Liver (tissue), 9 donors: ENCODE measurements around the gene DHX15. TPM values are rescaled to one million over a fixed set of nuclear protein-coding genes. Genes with fewer than 3 reads are reported as not detected.

Experiments used
- DNase-seq: peaks from one replicate; pipeline ENCODE4 v3.0.0-alpha.2; 2017; ENCODE audit warnings: low spot score
- H3K27ac ChIP-seq, 2 donors: one replicate each; pipeline ENCODE4 v1.7.0; 2013; ENCODE audit warnings: inconsistent platforms in 2 of 2, low read length in 2 of 2, control low read depth in 1 of 2, low read depth in 1 of 2, mild to moderate bottlenecking in 1 of 2
- H3K27me3 ChIP-seq, 4 donors: one replicate each; pipeline versions ENCODE4 v1.6.1 to v1.7.0; 2013; ENCODE audit warnings: low read length in 3 of 4, inconsistent platforms in 1 of 4, mild to moderate bottlenecking in 1 of 4, moderate library complexity in 1 of 4; ENCODE audit not compliant: control insufficient read depth in 4 of 4, insufficient read depth in 4 of 4
- H3K36me3 ChIP-seq, 4 donors: one replicate each; pipeline versions ENCODE4 v1.6.1 to v1.7.0; 2013; ENCODE audit warnings: low read length in 3 of 4, mild to moderate bottlenecking in 3 of 4, low read depth in 1 of 4, moderate library complexity in 1 of 4; ENCODE audit not compliant: control insufficient read depth in 4 of 4, insufficient read depth in 3 of 4
- H3K4me1 ChIP-seq, 4 donors: one replicate each; pipeline versions ENCODE4 v1.6.1 to v1.7.0; 2013; ENCODE audit warnings: low read length in 3 of 4, mild to moderate bottlenecking in 3 of 4, moderate library complexity in 1 of 4; ENCODE audit not compliant: control insufficient read depth in 4 of 4, insufficient read depth in 4 of 4
- H3K4me3 ChIP-seq, 3 donors: one replicate each; pipeline versions ENCODE4 v1.6.1 to v1.7.0; 2013; ENCODE audit warnings: low read length in 3 of 3, control low read depth in 1 of 3, low read depth in 1 of 3, mild to moderate bottlenecking in 1 of 3
- H3K9ac ChIP-seq, 2 donors: one replicate each; pipeline ENCODE4 v1.7.0; 2013; ENCODE audit warnings: low read length in 2 of 2, mild to moderate bottlenecking in 2 of 2, moderate library complexity in 2 of 2, control low read depth in 1 of 2, low read depth in 1 of 2
- H3K9me3 ChIP-seq, 4 donors: one replicate each; pipeline versions ENCODE4 v1.6.1 to v1.7.0; 2013; ENCODE audit warnings: low read length in 3 of 4; ENCODE audit not compliant: control insufficient read depth in 4 of 4
- ATF3 ChIP-seq: IDR thresholded peaks from 2 replicates; pipeline ENCODE4 v1.6.1; 2016; ENCODE audit warnings: antibody characterized with exemption
- CTCF ChIP-seq: fragments of 150-350 bp; IDR thresholded peaks from 2 replicates; pipeline ENCODE4 v1.5.1; 2017; ENCODE audit warnings: improper control_type of control experiment, low read depth, low read length; ENCODE audit not compliant: missing input control
- EGR1 ChIP-seq, 2 donors: IDR thresholded peaks; 2 replicates each; pipeline ENCODE4 v1.6.1; 2016 to 2018; ENCODE audit warnings: antibody characterized with exemption in 2 of 2, low read depth in 2 of 2
- FOXA1 ChIP-seq: IDR thresholded peaks from 2 replicates; pipeline ENCODE4 v1.6.1; 2016; ENCODE audit warnings: antibody characterized with exemption
- FOXA2 ChIP-seq: IDR thresholded peaks from 2 replicates; pipeline ENCODE4 v1.6.1; 2016; ENCODE audit warnings: antibody characterized with exemption
- GABPA ChIP-seq, 2 donors: IDR thresholded peaks in 1 of 2; conservative IDR thresholded peaks in 1 of 2; 2 replicates each; pipeline ENCODE4 v1.6.1; 2016; ENCODE audit warnings: antibody characterized with exemption in 2 of 2, mild to moderate bottlenecking in 1 of 2, moderate library complexity in 1 of 2
- HNF4A ChIP-seq, 2 donors: conservative IDR thresholded peaks; 2 replicates each; pipeline ENCODE4 v1.6.1; 2016; ENCODE audit warnings: antibody characterized with exemption in 2 of 2, mild to moderate bottlenecking in 2 of 2
- HNF4G ChIP-seq: IDR thresholded peaks from 2 replicates; pipeline ENCODE4 v1.6.1; 2016; ENCODE audit warnings: antibody characterized with exemption
- JUND ChIP-seq, 2 donors: IDR thresholded peaks; 2 replicates each; pipeline ENCODE4 v1.6.1; 2016; ENCODE audit warnings: antibody characterized with exemption in 2 of 2
- RAD21 ChIP-seq, 2 donors: IDR thresholded peaks; 2 replicates each; pipeline ENCODE4 v1.6.1; 2016; ENCODE audit warnings: antibody characterized with exemption in 2 of 2, mild to moderate bottlenecking in 2 of 2
- RXRA ChIP-seq, 2 donors: IDR thresholded peaks; 2 replicates each; pipeline ENCODE4 v1.6.1; 2017 to 2018; ENCODE audit warnings: antibody characterized with exemption in 2 of 2, mild to moderate bottlenecking in 1 of 2
- SP1 ChIP-seq: IDR thresholded peaks from 2 replicates; pipeline ENCODE4 v1.6.1; 2018; ENCODE audit warnings: antibody characterized with exemption, mild to moderate bottlenecking
- TAF1 ChIP-seq: conservative IDR thresholded peaks from 2 replicates; pipeline ENCODE4 v1.6.1; 2016; ENCODE audit warnings: antibody characterized with exemption, mild to moderate bottlenecking
- YY1 ChIP-seq: IDR thresholded peaks from 2 replicates; pipeline ENCODE4 v1.6.1; 2016; ENCODE audit warnings: antibody characterized with exemption, mild to moderate bottlenecking
- WGBS: extraction: QIAGEN DNeasy Blood & Tissue Kit; methylation state at CpG from one replicate; pipeline ENCODE4 v1.1.7; 2013; 5-methylcytosine and 5-hydroxymethylcytosine counted together
- polyA plus RNA-seq, 2 donors: library from polyadenylated mRNA; stranded (reverse) in 1 of 2; unstranded in 1 of 2; fragments of 200-250 nt in 1 of 2; fragments of >200 nt in 1 of 2; fragmentation: Nextera tagmentation in 1 of 2; extraction: Ambion mirVana in 1 of 2; gene quantifications; one replicate each; pipeline versions ENCODE4 v1.2.1 to v1.2.3, GENCODE V29; 2013 to 2015
- total RNA-seq, 2 donors: library from RNA; depleted of rRNA; stranded (reverse); fragments of >200 nt; gene quantifications; one replicate each; pipeline ENCODE4 v1.2.3, GENCODE V29; 2014
- TF ChIP-seq, protein P1 (sequence below): IDR thresholded peaks from 2 replicates; pipeline ENCODE4 v1.6.1; 2016; ENCODE audit warnings: antibody characterized with exemption
- TF ChIP-seq, protein P2 (sequence below): IDR thresholded peaks from 2 replicates; pipeline ENCODE4 v1.6.1; 2016; ENCODE audit warnings: antibody characterized with exemption, mild to moderate bottlenecking
- TF ChIP-seq, protein P3 (sequence below): IDR thresholded peaks from 2 replicates; pipeline ENCODE4 v1.6.1; 2016; ENCODE audit warnings: antibody characterized with exemption
- donor health status: healthy.
- donor health status: healthy.
- donor health status: healthy.
- donor health status: healthy.
- donor health status: healthy.

Gene DHX15
- total and polyA plus RNA-seq, 4 donors, result 25.2 to 80.9 (median 51.5) TPM

DNA sequence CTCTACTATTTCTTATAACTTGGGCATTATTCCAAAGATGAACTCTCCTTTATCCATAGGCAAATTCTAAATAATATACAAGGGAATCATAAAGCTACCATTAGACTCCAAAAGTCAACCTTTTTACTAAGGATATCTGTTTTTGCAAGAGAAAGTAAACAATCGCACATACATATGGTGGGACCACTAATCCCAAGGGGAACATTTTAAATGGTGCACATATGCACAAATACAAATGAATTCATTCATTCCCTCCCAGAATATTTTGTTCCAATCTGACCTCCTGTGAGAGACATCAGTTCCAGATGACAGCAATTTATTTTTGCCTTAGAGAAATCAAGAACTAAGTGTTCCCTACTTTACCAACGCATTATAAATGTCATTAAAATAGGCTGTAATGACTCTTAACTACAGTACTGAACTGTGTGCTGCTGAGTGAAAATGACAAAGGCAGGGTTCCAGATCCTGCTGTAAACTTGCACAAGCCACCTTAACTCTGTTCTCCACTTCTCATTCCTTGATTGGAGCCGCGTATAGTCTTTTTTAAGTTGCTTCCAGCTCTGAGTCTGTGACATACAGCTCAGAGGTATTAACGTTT lies 2.0 kb downstream of the DHX15 start (continued):
- TF ChIP-seq, protein P1, sequence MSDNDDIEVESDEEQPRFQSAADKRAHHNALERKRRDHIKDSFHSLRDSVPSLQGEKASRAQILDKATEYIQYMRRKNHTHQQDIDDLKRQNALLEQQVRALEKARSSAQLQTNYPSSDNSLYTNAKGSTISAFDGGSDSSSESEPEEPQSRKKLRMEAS, result no peak
- no peak for TF ChIP-seq JUND (IDR thresholded peaks at IDR 0.05)

- H3K27ac ChIP-seq, result no peak overlapping the region
- no peak overlapping the region for H3K4me3 ChIP-seq
- H3K27me3 ChIP-seq, result no peaks in the 10 kb centered on the region
- H3K9ac ChIP-seq, result no peak overlapping the region
- TF ChIP-seq YY1 (no peak), HNF4G (no peak), RAD21 (IDR thresholded peaks at IDR 0.05) (no peak), FOXA2 (no peak), HNF4A (conservative IDR thresholded peaks at IDR 0.05) (no peak), EGR1 (IDR thresholded peaks at IDR 0.05; ENCODE audit: low read depth in 2 of 2) (no peak), JUND (IDR thresholded peaks at IDR 0.05) (no peak), TAF1 (no peak), FOXA1 (no peak), SP1 (no peak), RXRA (IDR thresholded peaks at IDR 0.05) (no peak), ATF3 (no peak), CTCF (no peak), GABPA (IDR thresholded peaks at IDR 0.05 in 1 of 2, conservative IDR thresholded peaks at IDR 0.05 in 1 of 2) (no peak)
- TF ChIP-seq, protein P2, sequence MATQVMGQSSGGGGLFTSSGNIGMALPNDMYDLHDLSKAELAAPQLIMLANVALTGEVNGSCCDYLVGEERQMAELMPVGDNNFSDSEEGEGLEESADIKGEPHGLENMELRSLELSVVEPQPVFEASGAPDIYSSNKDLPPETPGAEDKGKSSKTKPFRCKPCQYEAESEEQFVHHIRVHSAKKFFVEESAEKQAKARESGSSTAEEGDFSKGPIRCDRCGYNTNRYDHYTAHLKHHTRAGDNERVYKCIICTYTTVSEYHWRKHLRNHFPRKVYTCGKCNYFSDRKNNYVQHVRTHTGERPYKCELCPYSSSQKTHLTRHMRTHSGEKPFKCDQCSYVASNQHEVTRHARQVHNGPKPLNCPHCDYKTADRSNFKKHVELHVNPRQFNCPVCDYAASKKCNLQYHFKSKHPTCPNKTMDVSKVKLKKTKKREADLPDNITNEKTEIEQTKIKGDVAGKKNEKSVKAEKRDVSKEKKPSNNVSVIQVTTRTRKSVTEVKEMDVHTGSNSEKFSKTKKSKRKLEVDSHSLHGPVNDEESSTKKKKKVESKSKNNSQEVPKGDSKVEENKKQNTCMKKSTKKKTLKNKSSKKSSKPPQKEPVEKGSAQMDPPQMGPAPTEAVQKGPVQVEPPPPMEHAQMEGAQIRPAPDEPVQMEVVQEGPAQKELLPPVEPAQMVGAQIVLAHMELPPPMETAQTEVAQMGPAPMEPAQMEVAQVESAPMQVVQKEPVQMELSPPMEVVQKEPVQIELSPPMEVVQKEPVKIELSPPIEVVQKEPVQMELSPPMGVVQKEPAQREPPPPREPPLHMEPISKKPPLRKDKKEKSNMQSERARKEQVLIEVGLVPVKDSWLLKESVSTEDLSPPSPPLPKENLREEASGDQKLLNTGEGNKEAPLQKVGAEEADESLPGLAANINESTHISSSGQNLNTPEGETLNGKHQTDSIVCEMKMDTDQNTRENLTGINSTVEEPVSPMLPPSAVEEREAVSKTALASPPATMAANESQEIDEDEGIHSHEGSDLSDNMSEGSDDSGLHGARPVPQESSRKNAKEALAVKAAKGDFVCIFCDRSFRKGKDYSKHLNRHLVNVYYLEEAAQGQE, result no peak
- TF ChIP-seq, protein P3, sequence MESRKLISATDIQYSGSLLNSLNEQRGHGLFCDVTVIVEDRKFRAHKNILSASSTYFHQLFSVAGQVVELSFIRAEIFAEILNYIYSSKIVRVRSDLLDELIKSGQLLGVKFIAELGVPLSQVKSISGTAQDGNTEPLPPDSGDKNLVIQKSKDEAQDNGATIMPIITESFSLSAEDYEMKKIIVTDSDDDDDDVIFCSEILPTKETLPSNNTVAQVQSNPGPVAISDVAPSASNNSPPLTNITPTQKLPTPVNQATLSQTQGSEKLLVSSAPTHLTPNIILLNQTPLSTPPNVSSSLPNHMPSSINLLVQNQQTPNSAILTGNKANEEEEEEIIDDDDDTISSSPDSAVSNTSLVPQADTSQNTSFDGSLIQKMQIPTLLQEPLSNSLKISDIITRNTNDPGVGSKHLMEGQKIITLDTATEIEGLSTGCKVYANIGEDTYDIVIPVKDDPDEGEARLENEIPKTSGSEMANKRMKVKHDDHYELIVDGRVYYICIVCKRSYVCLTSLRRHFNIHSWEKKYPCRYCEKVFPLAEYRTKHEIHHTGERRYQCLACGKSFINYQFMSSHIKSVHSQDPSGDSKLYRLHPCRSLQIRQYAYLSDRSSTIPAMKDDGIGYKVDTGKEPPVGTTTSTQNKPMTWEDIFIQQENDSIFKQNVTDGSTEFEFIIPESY, result no peak
- TF ChIP-seq, protein P1, result no peak
- H3K36me3 ChIP-seq, result peaks cover 1 to 16% (median 13%) of the 10 kb centered on the region in 4 donors
- H3K4me1 ChIP-seq, result peaks cover 6 to 29% (median 21%) of the 10 kb centered on the region in 4 donors
- no peaks in the 10 kb centered on the region for H3K9me3 ChIP-seq
- 86% methylated on average over 4 of the region's 4 CpGs for WGBS
- no peak for DNase-seq
These were observed 6.0 kb downstream of the DHX15 start for GRCh38 chr4:24578364-24578763.
